CD14-positive monocyte (primary cell): ENCODE results near the gene PALM2AKAP2. TPM values are rescaled to one million over a fixed set of nuclear protein-coding genes. Genes with fewer than 3 reads are reported as not detected.

Experiments used
- DNase-seq, 3 donors: peaks; one replicate each; pipeline ENCODE4 v3.0.0-alpha.2; 2011 to 2022
- H2AFZ ChIP-seq: 2 replicates; pipeline ENCODE4 v1.6.0; 2012; ENCODE audit warnings: mild to moderate bottlenecking, low read depth, low read length, inconsistent platforms; ENCODE audit not compliant: insufficient read depth, poor library complexity, severe bottlenecking
- H3K27ac ChIP-seq, 2 donors: 1 replicate in 1 of 2; 2 replicates in 1 of 2; pipeline ENCODE4 v1.5.1; 2012 to 2013; ENCODE audit warnings: low read length in 2 of 2, control low read depth in 1 of 2, inconsistent platforms in 1 of 2, low read depth in 1 of 2, mild to moderate bottlenecking in 1 of 2
- H3K27me3 ChIP-seq, 2 donors: one replicate each; pipeline versions ENCODE4 v1.6.0 to v1.6.1; 2011 to 2013; ENCODE audit warnings: low read length in 2 of 2; ENCODE audit not compliant: control insufficient read depth in 2 of 2, insufficient read depth in 2 of 2
- H3K36me3 ChIP-seq, 2 donors: replicated peaks in 1 of 2; 1 replicate in 1 of 2; 2 replicates in 1 of 2; pipeline versions ENCODE4 v1.5.1 to v1.6.1; 2012 to 2013; ENCODE audit warnings: low read length in 2 of 2, control low read depth in 1 of 2, inconsistent platforms in 1 of 2, mild to moderate bottlenecking in 1 of 2; ENCODE audit not compliant: insufficient read depth in 2 of 2, control insufficient read depth in 1 of 2
- H3K4me1 ChIP-seq, 2 donors: 1 replicate in 1 of 2; 2 replicates in 1 of 2; pipeline versions ENCODE4 v1.5.1 to v1.6.1; 2012 to 2013; ENCODE audit warnings: low read length in 2 of 2, control low read depth in 1 of 2, inconsistent platforms in 1 of 2, mild to moderate bottlenecking in 1 of 2, moderate library complexity in 1 of 2; ENCODE audit not compliant: insufficient read depth in 2 of 2, control insufficient read depth in 1 of 2
- H3K4me2 ChIP-seq: replicated peaks from 2 replicates; pipeline ENCODE3; 2012; ENCODE audit warnings: low read length, moderate library complexity, mild to moderate bottlenecking; ENCODE audit not compliant: poor library complexity, severe bottlenecking; ENCODE audit errors: extremely low read depth
- H3K4me3 ChIP-seq, 3 experiments: fragments of 200-600 bp in 1 of 3; sonication (generic) in 1 of 3; replicated peaks in 1 of 3; 1 replicate in 2 of 3; 2 replicates in 1 of 3; pipeline ENCODE4 v1.5.1; 2011 to 2013; ENCODE audit warnings: low read length in 3 of 3, mild to moderate bottlenecking in 3 of 3, control low read depth in 2 of 3, low read depth in 2 of 3, inconsistent platforms in 1 of 3, moderate library complexity in 1 of 3
- H3K79me2 ChIP-seq: 2 replicates; pipeline ENCODE4 v1.6.0; 2012; ENCODE audit warnings: mild to moderate bottlenecking, control low read depth, inconsistent platforms, low read length, moderate library complexity; ENCODE audit not compliant: insufficient read depth
- H3K9ac ChIP-seq: 2 replicates; pipeline ENCODE4 v1.6.0; 2017; ENCODE audit warnings: low read length, mild to moderate bottlenecking; ENCODE audit not compliant: insufficient read depth, poor library complexity, severe bottlenecking
- H3K9me3 ChIP-seq, 2 donors: replicated peaks in 1 of 2; 1 replicate in 1 of 2; 2 replicates in 1 of 2; pipeline versions ENCODE4 v1.5.1 to v1.6.1; 2012 to 2013; ENCODE audit warnings: low read length in 2 of 2, control low read depth in 1 of 2; ENCODE audit not compliant: control insufficient read depth in 1 of 2, insufficient read depth in 1 of 2
- H4K20me1 ChIP-seq: 2 replicates; pipeline ENCODE4 v1.6.0; 2012; ENCODE audit warnings: mild to moderate bottlenecking, low read length, control low read depth, moderate library complexity; ENCODE audit not compliant: insufficient read depth
- H3K27ac Mint-ChIP-seq, 7 donors: one replicate each; pipeline ENCODE4 v1.8.0; 2020; ENCODE audit warnings: mild to moderate bottlenecking in 7 of 7, mixed read lengths in 7 of 7, moderate library complexity in 6 of 7, inconsistent platforms in 2 of 7
- H3K27me3 Mint-ChIP-seq, 3 donors: one replicate each; pipeline ENCODE4 v1.8.0; 2021 to 2022; ENCODE audit warnings: low read depth in 3 of 3, mild to moderate bottlenecking in 3 of 3, mixed read lengths in 3 of 3, moderate library complexity in 3 of 3, inconsistent platforms in 1 of 3
- H3K36me3 Mint-ChIP-seq, 2 donors: one replicate each; pipeline ENCODE4 v1.8.0; 2020; ENCODE audit warnings: mixed read lengths in 2 of 2, inconsistent platforms in 1 of 2, mild to moderate bottlenecking in 1 of 2
- H3K4me1 Mint-ChIP-seq: one replicate; pipeline ENCODE4 v1.8.0; 2020; ENCODE audit warnings: mild to moderate bottlenecking, mixed read lengths
- H3K4me3 Mint-ChIP-seq, 2 donors: one replicate each; pipeline ENCODE4 v1.8.0; 2020; ENCODE audit warnings: mild to moderate bottlenecking in 2 of 2, mixed read lengths in 2 of 2, moderate library complexity in 1 of 2
- H3K9me3 Mint-ChIP-seq, 7 donors: one replicate each; pipeline ENCODE4 v1.8.0; 2020 to 2022; ENCODE audit warnings: mixed read lengths in 7 of 7, mild to moderate bottlenecking in 6 of 7, moderate library complexity in 6 of 7, inconsistent platforms in 2 of 7
- CTCF ChIP-seq: fragments of 200-600 bp; IDR thresholded peaks from one replicate; pipeline ENCODE4 v1.8.0; 2022; ENCODE audit warnings: antibody characterized with exemption, mild to moderate bottlenecking
- WGBS: methylation state at CpG from one replicate; pipeline ENCODE4 v1.1.5; 2013; ENCODE audit warnings: missing lambda C conversion rate; ENCODE audit not compliant: insufficient coverage; 5-methylcytosine and 5-hydroxymethylcytosine counted together
- intact Hi-C, 2 donors: fragments of 100-400 bp; cut with micrococcal nuclease; formaldehyde crosslinking; loops; one replicate each; pipeline versions ENCODE4 v1.15.0 to v1.15.1; 2023
- polyA plus RNA-seq, 3 donors: library from polyadenylated mRNA; depleted of rRNA in 1 of 3; unstranded in 2 of 3; stranded (reverse) in 1 of 3; fragments of 300-500 nt in 2 of 3; fragments of >200 nt in 1 of 3; fragmentation: Illumina TruSeq in 2 of 3; gene quantifications; 1 replicate in 2 of 3; 2 replicates in 1 of 3; pipeline ENCODE4 v1.2.3, GENCODE V29; 2012 to 2021

Gene PALM2AKAP2
- polyA plus RNA-seq, 3 donors, result not detected

GRCh38 chr9:109755040-109755439 lies 25.0 kb upstream of the PALM2AKAP2 start:
- no peak overlapping the region for H3K27ac ChIP-seq
- no peak overlapping the region for H3K4me3 Mint-ChIP-seq
- H3K27me3 ChIP-seq, result peaks cover 0 to 6% of the 10 kb centered on the region in 2 donors
- H3K9ac ChIP-seq, result no peak overlapping the region
- H3K36me3 ChIP-seq, result no peaks in the 10 kb centered on the region
- H3K4me1 Mint-ChIP-seq, result no peaks in the 10 kb centered on the region
- H2AFZ ChIP-seq, result no peak overlapping the region
- H3K4me1 ChIP-seq, result no peaks in the 10 kb centered on the region
- peaks cover 0 to 5% (median 0%) of the 10 kb centered on the region in 7 donors for H3K9me3 Mint-ChIP-seq
- DNase-seq, result no peak
- H3K4me3 ChIP-seq, result no peak overlapping the region
- H3K79me2 ChIP-seq, result no peaks in the 10 kb centered on the region
- intact Hi-C loops, result no loop called here
- no peak for TF ChIP-seq CTCF
- H3K27ac Mint-ChIP-seq, result no peak overlapping the region
- H3K36me3 Mint-ChIP-seq, result no peaks in the 10 kb centered on the region
- WGBS, result 70% methylated on average over 2 of the region's 2 CpGs
- H3K4me2 ChIP-seq, result no peak overlapping the region
- H3K9me3 ChIP-seq, result no peaks in the 10 kb centered on the region
- peaks cover 7 to 24% (median 15%) of the 10 kb centered on the region in 3 donors for H3K27me3 Mint-ChIP-seq
- no peaks in the 10 kb centered on the region for H4K20me1 ChIP-seq

- DNase-seq, result no peak
- no peaks in the 10 kb centered on the region for H3K4me1 ChIP-seq
- no peak overlapping the region for H3K27ac ChIP-seq
- no peaks in the 10 kb centered on the region for H3K9me3 ChIP-seq
- TF ChIP-seq CTCF, result no peak
- Mint-ChIP-seq H3K4me3 (no peak overlapping the region), H3K9me3 (peaks cover 0 to 3% (median 1%) of the 10 kb centered on the region in 7 donors), H3K27me3 (peaks cover 1 to 19% (median 11%) of the 10 kb centered on the region in 3 donors), H3K36me3 (no peaks in the 10 kb centered on the region), H3K4me1 (no peaks in the 10 kb centered on the region), H3K27ac (no peak overlapping the region)
- H2AFZ ChIP-seq, result no peak overlapping the region
- no CpG with 5 or more reads among the region's 3 CpGs for WGBS
- H4K20me1 ChIP-seq, result no peaks in the 10 kb centered on the region
- intact Hi-C loops, result no loop called here
- no peak overlapping the region for H3K9ac ChIP-seq
- H3K4me2 ChIP-seq, result no peak overlapping the region
- H3K4me3 ChIP-seq, result no peak overlapping the region
- peaks cover 2% of the 10 kb centered on the region in 2 donors for H3K27me3 ChIP-seq
- no peaks in the 10 kb centered on the region for H3K36me3 ChIP-seq
- no peaks in the 10 kb centered on the region for H3K79me2 ChIP-seq
These were observed 20.4 kb upstream of the PALM2AKAP2 start for GRCh38 chr9:109759589-109759988.
